H1 (cell line): ENCODE results near the gene AP4B1. TPM values are rescaled to one million over a fixed set of nuclear protein-coding genes. Genes with fewer than 3 reads are reported as not detected.

Experiments used
- CTCF ChIA-PET: fragments of 300-600 bp; sonication (Branson Sonifier 250); formaldehyde crosslinking; loops from one replicate; lab custom pipeline; 2021; ENCODE audit not compliant: partially characterized antibody; lab: Charles Lee
- POLR2A ChIA-PET: fragments of 300-600 bp; sonication (Branson Sonifier 250); formaldehyde crosslinking; loops from one replicate; lab custom pipeline; 2021; ENCODE audit warnings: inconsistent platforms; ENCODE audit not compliant: partially characterized antibody; lab: Charles Lee
- DNase-seq, 2 experiments: peaks; one replicate each; pipeline versions ENCODE4 v3.0.0 to v3.0.0-alpha.2; 2010 to 2022; ENCODE audit warnings: low spot score in 2 of 2, low read depth in 1 of 2, mixed read lengths in 1 of 2
- FAIRE-seq: peaks from 2 replicates; lab custom pipeline; 2011; peaks lifted over from hg19 to GRCh38; lab: Jason Lieb, UNC
- H2AFZ ChIP-seq: 2 replicates; pipeline ENCODE4 v1.8.1; 2012; ENCODE audit warnings: low read length, inconsistent platforms
- H2AK5ac ChIP-seq: 2 replicates; pipeline ENCODE4 v1.6.1; 2013; ENCODE audit warnings: low read depth, low read length
- H2BK120ac ChIP-seq: replicated peaks from 2 replicates; pipeline ENCODE3; 2013; ENCODE audit warnings: low read depth, low read length, inconsistent platforms
- H2BK12ac ChIP-seq: 2 replicates; pipeline ENCODE4 v1.6.1; 2013; ENCODE audit warnings: low read depth, low read length
- H2BK15ac ChIP-seq: 2 replicates; pipeline ENCODE4 v1.6.1; 2013; ENCODE audit warnings: low read length
- H2BK20ac ChIP-seq: 2 replicates; pipeline ENCODE4 v1.6.1; 2013; ENCODE audit warnings: low read length
- H2BK5ac ChIP-seq: 2 replicates; pipeline ENCODE4 v1.6.1; 2013; ENCODE audit warnings: low read depth, low read length
- H3K14ac ChIP-seq: 2 replicates; pipeline ENCODE4 v1.6.1; 2013; ENCODE audit warnings: inconsistent platforms; ENCODE audit not compliant: insufficient read length
- H3K18ac ChIP-seq: 2 replicates; pipeline ENCODE4 v1.6.1; 2013; ENCODE audit warnings: low read length; ENCODE audit errors: extremely low read depth
- H3K23ac ChIP-seq: 2 replicates; pipeline ENCODE4 v1.6.1; 2013; ENCODE audit warnings: inconsistent platforms; ENCODE audit not compliant: insufficient read length
- H3K23me2 ChIP-seq: 2 replicates; pipeline ENCODE4 v1.6.1; 2013; ENCODE audit warnings: low read depth, low read length
- H3K27ac ChIP-seq: 2 replicates; pipeline ENCODE4 v1.6.1; 2011; ENCODE audit warnings: low read depth, low read length, inconsistent platforms
- H3K27me3 ChIP-seq, 4 experiments: replicated peaks in 1 of 4; 1 replicate in 1 of 4; 2 replicates in 3 of 4; pipeline versions ENCODE4 v1.6.1 to v1.8.1; 2011 to 2013; ENCODE audit warnings: low read length in 3 of 4, mild to moderate bottlenecking in 3 of 4, inconsistent platforms in 2 of 4, mixed read lengths in 2 of 4, moderate library complexity in 1 of 4; ENCODE audit not compliant: control insufficient read depth in 3 of 4, insufficient read depth in 3 of 4; ENCODE audit errors: extremely low read depth in 1 of 4
- H3K36me3 ChIP-seq, 4 experiments: 2 replicates each; pipeline versions ENCODE4 v1.6.1 to v1.8.1; 2011 to 2013; ENCODE audit warnings: mild to moderate bottlenecking in 4 of 4, low read length in 3 of 4, moderate library complexity in 2 of 4, control low read depth in 1 of 4, inconsistent platforms in 1 of 4; ENCODE audit not compliant: insufficient read depth in 4 of 4, control insufficient read depth in 2 of 4
- H3K4ac ChIP-seq: replicated peaks from 2 replicates; pipeline ENCODE3; 2013; ENCODE audit warnings: low read length, low read depth, mixed read lengths, inconsistent platforms; ENCODE audit not compliant: insufficient read length
- H3K4me1 ChIP-seq, 4 experiments: replicated peaks in 1 of 4; 1 replicate in 1 of 4; 2 replicates in 3 of 4; pipeline versions ENCODE4 v1.6.1 to v1.8.1; 2011 to 2013; ENCODE audit warnings: low read length in 3 of 4, inconsistent platforms in 2 of 4, mixed read lengths in 1 of 4; ENCODE audit not compliant: insufficient read depth in 4 of 4, control insufficient read depth in 3 of 4
- H3K4me2 ChIP-seq, 2 experiments: 2 replicates each; pipeline versions ENCODE4 v1.6.1 to v1.8.1; 2011 to 2013; ENCODE audit warnings: low read depth in 2 of 2, low read length in 2 of 2, control low read depth in 1 of 2, inconsistent platforms in 1 of 2, mild to moderate bottlenecking in 1 of 2; ENCODE audit not compliant: insufficient read depth in 1 of 2
- H3K4me3 ChIP-seq, 4 experiments: fragments of 200-600, 300-600 bp in 1 of 4; sonication (generic), shearing (Covaris generic), sonication (Bioruptor Twin) in 1 of 4; 2 replicates each; pipeline versions ENCODE4 v1.5.1 to v1.8.1; 2011 to 2016; ENCODE audit warnings: low read length in 4 of 4, low read depth in 3 of 4, control low read depth in 2 of 4, inconsistent platforms in 2 of 4, mild to moderate bottlenecking in 2 of 4, mixed read lengths in 1 of 4, moderate library complexity in 1 of 4; ENCODE audit not compliant: insufficient read depth in 2 of 4; ENCODE audit errors: extremely low read depth in 1 of 4
- H3K56ac ChIP-seq: replicated peaks from 2 replicates; pipeline ENCODE3; 2013; ENCODE audit warnings: low read depth, mild to moderate bottlenecking, mixed read lengths, low read length, inconsistent platforms; ENCODE audit not compliant: insufficient read length
- H3K79me1 ChIP-seq: 2 replicates; pipeline ENCODE4 v1.6.1; 2013; ENCODE audit warnings: low read depth, low read length, control low read depth
- H3K79me2 ChIP-seq, 2 experiments: 2 replicates each; pipeline versions ENCODE4 v1.6.1 to v1.8.1; 2012 to 2013; ENCODE audit warnings: low read length in 2 of 2, mild to moderate bottlenecking in 2 of 2, inconsistent platforms in 1 of 2; ENCODE audit not compliant: insufficient read depth in 2 of 2, control insufficient read depth in 1 of 2
- H3K9ac ChIP-seq, 4 experiments: replicated peaks in 1 of 4; 1 replicate in 1 of 4; 2 replicates in 3 of 4; pipeline versions ENCODE4 v1.6.1 to v1.8.1; 2011 to 2013; ENCODE audit warnings: low read depth in 3 of 4, low read length in 3 of 4, control low read depth in 2 of 4, mild to moderate bottlenecking in 2 of 4, moderate library complexity in 2 of 4, inconsistent platforms in 1 of 4; ENCODE audit errors: extremely low read depth in 1 of 4
- H3K9me3 ChIP-seq, 2 experiments: 2 replicates each; pipeline versions ENCODE4 v1.6.1 to v1.8.1; 2012 to 2013; ENCODE audit warnings: mild to moderate bottlenecking in 2 of 2, moderate library complexity in 2 of 2, control low read depth in 1 of 2, inconsistent platforms in 1 of 2, low read depth in 1 of 2, low read length in 1 of 2, mixed read lengths in 1 of 2; ENCODE audit not compliant: insufficient read depth in 2 of 2
- H4K20me1 ChIP-seq, 2 experiments: replicated peaks in 1 of 2; 2 replicates each; pipeline versions ENCODE3 to v1.8.1; 2011 to 2013; ENCODE audit warnings: inconsistent platforms in 2 of 2, low read length in 2 of 2, mild to moderate bottlenecking in 1 of 2; ENCODE audit not compliant: insufficient read depth in 2 of 2, control insufficient read depth in 1 of 2
- H4K5ac ChIP-seq: 2 replicates; pipeline ENCODE4 v1.6.1; 2013; ENCODE audit warnings: low read length, low read depth, mixed read lengths, inconsistent platforms; ENCODE audit not compliant: insufficient read length
- H4K8ac ChIP-seq: 2 replicates; pipeline ENCODE4 v1.8.0; 2013; ENCODE audit warnings: mild to moderate bottlenecking, moderate library complexity, low read length, inconsistent platforms; ENCODE audit not compliant: insufficient read depth; ENCODE audit errors: extremely low read depth
- H4K91ac ChIP-seq: replicated peaks from 2 replicates; pipeline ENCODE3; 2013; ENCODE audit warnings: low read length, mixed read lengths, inconsistent platforms; ENCODE audit not compliant: insufficient read length
- ATF3 ChIP-seq: IDR thresholded peaks from 2 replicates; pipeline ENCODE4 v1.6.1; 2011; ENCODE audit warnings: low read depth, mild to moderate bottlenecking, low read length; ENCODE audit not compliant: insufficient read depth
- BCL11A ChIP-seq, 2 experiments: IDR thresholded peaks; one replicate each; pipeline ENCODE4 v1.6.1; 2011; ENCODE audit warnings: low read depth in 2 of 2, low read length in 2 of 2, mild to moderate bottlenecking in 2 of 2
- CBX8 ChIP-seq: fragments of 300-800, 300-1000 bp; sonication (generic); IDR thresholded peaks from 2 replicates; pipeline ENCODE4 v1.7.1; 2016; ENCODE audit warnings: low read depth, low read length, borderline replicate concordance
- CHD1 ChIP-seq: IDR thresholded peaks from 2 replicates; pipeline ENCODE4 v1.6.1; 2012; ENCODE audit warnings: low read depth, low read length, improper control_type of control experiment
- EGR1 ChIP-seq: IDR thresholded peaks from 2 replicates; pipeline ENCODE4 v1.6.1; 2011; ENCODE audit warnings: low read depth, low read length, borderline replicate concordance
- HDAC2 ChIP-seq, 2 experiments: fragments of 300-600 bp in 1 of 2; sonication (generic) in 1 of 2; IDR thresholded peaks; 2 replicates each; pipeline ENCODE4 v1.6.1; 2011 to 2012; ENCODE audit warnings: low read depth in 2 of 2, low read length in 2 of 2, mild to moderate bottlenecking in 2 of 2, moderate library complexity in 2 of 2, borderline replicate concordance in 1 of 2, inconsistent platforms in 1 of 2
- KDM5A ChIP-seq: fragments of 200-600 bp; IDR thresholded peaks from 2 replicates; pipeline ENCODE4 v1.7.1; 2012; ENCODE audit warnings: mild to moderate bottlenecking, low read length, inconsistent platforms, mixed read lengths
- POLR2AphosphoS5 ChIP-seq: IDR thresholded peaks from 2 replicates; pipeline ENCODE4 v1.6.1; 2011; ENCODE audit warnings: low read depth, low read length
- RAD21 ChIP-seq, 2 experiments: IDR thresholded peaks in 1 of 2; conservative IDR thresholded peaks in 1 of 2; 2 replicates each; pipeline ENCODE4 v1.6.1; 2011; ENCODE audit warnings: low read depth in 2 of 2, low read length in 2 of 2, improper control_type of control experiment in 1 of 2, inconsistent platforms in 1 of 2, mild to moderate bottlenecking in 1 of 2, moderate library complexity in 1 of 2
- RFX5 ChIP-seq: IDR thresholded peaks from 2 replicates; pipeline ENCODE4 v1.6.1; 2011; ENCODE audit warnings: low read depth, low read length, improper control_type of control experiment, borderline replicate concordance
- RXRA ChIP-seq: IDR thresholded peaks from 2 replicates; pipeline ENCODE4 v1.6.1; 2011; ENCODE audit warnings: low read depth, mild to moderate bottlenecking, low read length, moderate library complexity; ENCODE audit not compliant: insufficient read depth
- SIRT6 ChIP-seq: IDR thresholded peaks from one replicate; pipeline ENCODE4 v1.7.1; 2012; ENCODE audit warnings: low read length, inconsistent platforms
- WGBS, 2 experiments: shearing (Covaris generic) in 1 of 2; methylation state at CpG; one replicate each; pipeline versions ENCODE4 v1.1.6 to v1.1.7; 2013 to 2015; ENCODE audit warnings: low lambda C conversion rate in 2 of 2, mixed read lengths in 2 of 2, inconsistent platforms in 1 of 2, low coverage in 1 of 2, missing lambda C conversion rate in 1 of 2; ENCODE audit not compliant: insufficient replicate concordance in 2 of 2, insufficient coverage in 1 of 2, insufficient read length in 1 of 2; ENCODE audit errors: extremely low coverage in 1 of 2, missing lambda C conversion rate in 1 of 2; 5-methylcytosine and 5-hydroxymethylcytosine counted together
- polyA plus RNA-seq, 7 experiments: library from polyadenylated mRNA; depleted of rRNA in 3 of 7; stranded (reverse) in 5 of 7; unstranded in 2 of 7; fragments of >200 nt in 5 of 7; fragments of 200-250 nt in 2 of 7; gene quantifications; 1 replicate in 5 of 7; 2 replicates in 1 of 7; 4 replicates in 1 of 7; pipeline versions ENCODE4 v1.2.1 to v1.2.3, GENCODE V29; 2011 to 2013; ENCODE audit warnings: missing spikeins in 2 of 7, mixed read lengths in 2 of 7
- total RNA-seq: library from RNA; stranded (reverse); fragmentation: NEBNext Ultra II Directional; extraction: Animal tissue kit (Norgen Biotek cat#: 25700); gene quantifications from 2 replicates; pipeline ENCODE4 v1.2.1, GENCODE V29; 2021

Gene AP4B1
- total and polyA plus RNA-seq, 2 of the 8 experiments (the other 6 are each of a cell fraction or from before 2014, with no cell fraction given), result 8.9 to 9.0 TPM

- H3K36me3 ChIP-seq, result peaks cover 0 to 15% (median 7%) of the 10 kb centered on the region in 4 experiments; a peak in 6 of 8 replicates
- no peak overlapping the region for H3K4me3 ChIP-seq
- no peak overlapping the region for H2BK120ac ChIP-seq
- FAIRE-seq (no peak), DNase-seq (no peak)
- no peak overlapping the region for H3K23ac ChIP-seq
- no peak overlapping the region for H3K4me2 ChIP-seq
- H2AK5ac ChIP-seq, result no peak overlapping the region
- H3K18ac ChIP-seq, result no peak overlapping the region
- H2AFZ ChIP-seq, result no peak overlapping the region
- CTCF ChIA-PET, result interaction anchor here (1.4 kb wide), 1 partner anchor 79 kb away, joined by 4 read pairs; no protein-coding TSS in a partner anchor
- H4K8ac ChIP-seq, result no peak overlapping the region
- H3K23me2 ChIP-seq, result no peaks in the 10 kb centered on the region
- no peaks in the 10 kb centered on the region for H3K4me1 ChIP-seq
- POLR2A ChIA-PET, result interaction anchor here (0.8 kb wide), 1 partner anchor 26 kb away, joined by 5 read pairs; no protein-coding TSS in a partner anchor
- no peak overlapping the region for H3K56ac ChIP-seq
- no peaks in the 10 kb centered on the region for H4K20me1 ChIP-seq
- no peak overlapping the region for H3K4ac ChIP-seq
- no peaks in the 10 kb centered on the region for H3K27me3 ChIP-seq
- no peak overlapping the region for H3K9ac ChIP-seq
- H3K14ac ChIP-seq, result no peak overlapping the region
- H3K9me3 ChIP-seq, result no peaks in the 10 kb centered on the region
- H4K5ac ChIP-seq, result no peak overlapping the region
- no peak for TF ChIP-seq RFX5
- no peak for TF ChIP-seq RXRA
- no peak for TF ChIP-seq SIRT6
- TF ChIP-seq HDAC2 (IDR thresholded peaks at IDR 0.05; ENCODE audit: borderline replicate concordance in 1 of 2, low read depth in 2 of 2, low read length in 2 of 2), result no peak
- no peak for TF ChIP-seq RAD21 (IDR thresholded peaks at IDR 0.05 in 1 of 2, conservative IDR thresholded peaks at IDR 0.05 in 1 of 2; ENCODE audit: low read depth in 2 of 2, low read length in 2 of 2)
- no peak for TF ChIP-seq CBX8
- TF ChIP-seq CHD1, result no peak
- TF ChIP-seq POLR2AphosphoS5, result no peak
- no peak for TF ChIP-seq BCL11A (IDR thresholded peaks at IDR 0.05; ENCODE audit: low read depth in 2 of 2, low read length in 2 of 2)
- TF ChIP-seq ATF3, result no peak
- no peak for TF ChIP-seq KDM5A
- TF ChIP-seq EGR1, result no peak
- 95% methylated on average over 1 of the region's 1 CpG; no CpG with 5 or more reads in 1 of the 2 experiments for WGBS, 2 experiments
- H2BK5ac ChIP-seq, result no peak overlapping the region
- no peak overlapping the region for H2BK12ac ChIP-seq
- H4K91ac ChIP-seq, result no peak overlapping the region
- no peak overlapping the region for H2BK20ac ChIP-seq
- H3K79me1 ChIP-seq, result no peaks in the 10 kb centered on the region
- no peak overlapping the region for H3K27ac ChIP-seq
- H3K79me2 ChIP-seq, result no peaks in the 10 kb centered on the region
- no peak overlapping the region for H2BK15ac ChIP-seq
Observed at GRCh38 chr1:113898241-113898814, 6.3 kb downstream of the AP4B1 start.
